Mucosa of stomach (tissue), 1 donor: ENCODE results near the gene SRCAP.

Experiments
- H3K27me3 ChIP-seq: one replicate; pipeline ENCODE4 v1.7.0; 2013; ENCODE audit warnings: mild to moderate bottlenecking, low read length; ENCODE audit not compliant: control insufficient read depth, insufficient read depth
- H3K36me3 ChIP-seq: one replicate; pipeline ENCODE4 v1.7.0; 2013; ENCODE audit warnings: low read length; ENCODE audit not compliant: control insufficient read depth, insufficient read depth
- H3K4me1 ChIP-seq: one replicate; pipeline ENCODE4 v1.7.0; 2013; ENCODE audit warnings: mild to moderate bottlenecking, low read length; ENCODE audit not compliant: control insufficient read depth, insufficient read depth
- H3K4me3 ChIP-seq: one replicate; pipeline ENCODE4 v1.7.0; 2013; ENCODE audit warnings: low read length
- H3K9ac ChIP-seq: one replicate; pipeline ENCODE4 v1.7.0; 2013; ENCODE audit warnings: mild to moderate bottlenecking, low read length, moderate library complexity
- H3K9me3 ChIP-seq: one replicate; pipeline ENCODE4 v1.7.0; 2013; ENCODE audit warnings: mild to moderate bottlenecking, low read length, moderate library complexity; ENCODE audit not compliant: control insufficient read depth
- donor health status: Pancreatic carcinoma.

The SRCAP gene

DNA sequence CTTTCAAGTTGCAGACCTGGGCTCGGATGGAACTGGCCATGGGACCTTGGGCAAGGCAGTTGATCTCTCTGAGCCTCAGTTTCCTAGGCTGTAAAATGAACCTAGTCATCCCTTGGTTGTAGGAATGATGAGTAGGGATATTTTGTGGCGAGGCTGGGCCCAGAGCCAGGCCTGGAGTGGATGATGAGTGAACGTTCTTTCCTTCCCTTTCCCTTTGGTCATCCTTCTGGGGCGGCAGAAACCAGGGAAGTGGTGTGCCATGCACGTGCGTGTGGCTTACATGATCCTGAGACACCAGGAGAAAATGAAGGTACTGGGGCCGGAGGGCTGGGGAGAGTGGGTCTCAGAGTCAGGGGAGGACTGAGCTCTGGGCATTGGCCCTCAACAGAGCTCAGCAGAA is 32.3 kb upstream of the SRCAP start:
- Histone ChIP-seq H3K9me3 (no peaks in the 10 kb centered on the region), H3K27me3 (no peaks in the 10 kb centered on the region), H3K36me3 (peaks cover 22% of the 10 kb centered on the region), H3K4me1 (no peaks in the 10 kb centered on the region), H3K9ac (no peak overlapping the region), H3K4me3 (no peak overlapping the region)

DNA sequence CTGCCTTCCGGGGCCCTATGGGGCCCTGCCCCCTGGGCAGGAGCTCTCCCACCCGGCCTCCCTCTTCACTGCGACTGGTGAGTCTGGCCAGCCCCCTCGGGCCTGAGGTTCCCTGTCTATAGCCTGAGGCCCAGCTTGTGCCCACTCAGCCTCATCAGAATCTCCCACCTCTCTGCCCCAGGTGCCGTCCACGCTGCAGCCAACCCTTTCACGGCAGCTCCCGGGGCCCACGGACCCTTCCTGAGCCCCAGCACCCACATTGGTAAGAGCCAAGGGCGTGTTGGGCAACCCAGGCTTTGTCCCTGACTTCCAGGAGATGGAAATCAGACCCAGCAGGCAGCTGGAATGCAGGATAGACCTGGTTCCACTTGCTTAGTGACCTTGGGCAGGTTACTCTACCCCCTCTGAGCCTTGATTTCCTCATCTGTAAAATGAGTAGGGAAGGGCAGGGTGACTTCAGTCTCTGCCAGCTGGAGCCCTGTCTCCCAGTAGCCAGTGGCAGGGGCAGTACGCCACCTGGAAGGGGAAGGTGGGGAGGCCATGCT is 31.5 kb upstream of the SRCAP start:
- H3K9me3 ChIP-seq = no peaks in the 10 kb centered on the region
- no peak overlapping the region for H3K4me3 ChIP-seq
- H3K9ac ChIP-seq = no peak overlapping the region
- H3K36me3 ChIP-seq = peaks cover 19% of the 10 kb centered on the region
- H3K27me3 ChIP-seq = no peaks in the 10 kb centered on the region
- H3K4me1 ChIP-seq = no peaks in the 10 kb centered on the region

DNA sequence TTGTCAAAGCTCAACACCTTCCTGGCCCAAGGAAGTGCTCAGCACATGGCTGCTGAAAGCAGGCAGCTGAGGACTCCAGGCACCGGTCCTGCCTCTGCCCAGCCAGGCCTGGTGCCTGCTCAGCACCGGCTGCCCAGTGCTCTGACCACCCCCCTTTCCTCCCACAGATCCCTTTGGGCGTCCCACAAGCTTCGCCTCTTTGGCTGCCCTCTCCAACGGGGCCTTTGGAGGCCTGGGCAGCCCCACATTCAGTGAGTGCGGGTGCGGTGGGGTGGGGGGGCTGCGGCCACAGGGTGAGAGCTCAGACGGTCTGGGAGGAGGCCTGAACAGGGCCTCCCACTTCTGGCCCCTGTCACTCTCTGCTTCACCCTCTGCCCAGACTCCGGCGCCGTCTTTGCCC is 30.6 kb upstream of the SRCAP start:
- peaks cover 19% of the 10 kb centered on the region for H3K36me3 ChIP-seq
- no peaks in the 10 kb centered on the region for H3K27me3 ChIP-seq
- H3K4me1 ChIP-seq = no peaks in the 10 kb centered on the region
- H3K9ac ChIP-seq = no peak overlapping the region
- H3K4me3 ChIP-seq = no peak overlapping the region
- no peaks in the 10 kb centered on the region for H3K9me3 ChIP-seq

DNA sequence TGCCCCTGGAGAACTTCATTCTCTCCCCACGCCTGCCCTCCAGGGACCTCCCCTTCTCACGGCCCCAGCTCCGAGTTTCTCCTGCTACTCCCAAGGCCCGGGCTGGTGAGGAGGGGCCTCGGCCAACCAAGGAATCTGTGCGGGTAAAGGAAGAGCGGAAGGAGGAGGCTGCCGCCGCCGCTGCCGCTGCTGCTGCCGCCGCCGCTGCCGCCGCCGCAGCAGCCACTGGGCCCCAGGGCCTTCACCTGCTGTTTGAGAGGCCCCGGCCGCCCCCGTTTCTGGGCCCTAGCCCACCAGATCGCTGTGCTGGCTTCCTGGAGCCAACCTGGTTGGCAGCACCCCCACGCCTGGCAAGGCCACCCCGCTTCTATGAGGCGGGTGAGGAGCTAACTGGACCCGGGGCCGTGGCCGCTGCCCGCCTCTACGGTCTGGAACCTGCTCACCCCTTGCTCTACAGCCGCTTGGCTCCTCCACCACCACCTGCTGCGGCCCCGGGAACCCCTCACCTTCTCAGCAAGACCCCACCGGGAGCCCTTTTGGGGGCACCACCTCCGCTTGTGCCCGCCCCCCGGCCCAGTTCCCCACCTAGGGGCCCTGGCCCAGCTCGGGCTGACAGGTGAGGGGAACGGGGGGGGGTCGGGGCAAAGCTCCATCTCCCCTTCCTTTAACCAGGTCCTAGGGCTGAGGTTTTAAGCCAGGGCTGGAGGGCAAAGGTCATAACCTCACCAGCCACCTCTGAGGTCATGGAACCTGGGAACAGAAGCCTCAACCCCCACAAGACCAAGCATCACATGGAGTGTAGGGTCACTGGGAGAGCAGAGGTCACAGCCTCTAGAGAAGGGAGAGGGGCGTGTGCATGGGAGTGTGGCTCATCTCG is 29.7 kb upstream of the SRCAP start:
- Histone ChIP-seq H3K9ac (no peak overlapping the region), H3K4me1 (no peaks in the 10 kb centered on the region), H3K4me3 (no peak overlapping the region), H3K27me3 (no peaks in the 10 kb centered on the region), H3K36me3 (peaks cover 19% of the 10 kb centered on the region), H3K9me3 (no peaks in the 10 kb centered on the region)

DNA sequence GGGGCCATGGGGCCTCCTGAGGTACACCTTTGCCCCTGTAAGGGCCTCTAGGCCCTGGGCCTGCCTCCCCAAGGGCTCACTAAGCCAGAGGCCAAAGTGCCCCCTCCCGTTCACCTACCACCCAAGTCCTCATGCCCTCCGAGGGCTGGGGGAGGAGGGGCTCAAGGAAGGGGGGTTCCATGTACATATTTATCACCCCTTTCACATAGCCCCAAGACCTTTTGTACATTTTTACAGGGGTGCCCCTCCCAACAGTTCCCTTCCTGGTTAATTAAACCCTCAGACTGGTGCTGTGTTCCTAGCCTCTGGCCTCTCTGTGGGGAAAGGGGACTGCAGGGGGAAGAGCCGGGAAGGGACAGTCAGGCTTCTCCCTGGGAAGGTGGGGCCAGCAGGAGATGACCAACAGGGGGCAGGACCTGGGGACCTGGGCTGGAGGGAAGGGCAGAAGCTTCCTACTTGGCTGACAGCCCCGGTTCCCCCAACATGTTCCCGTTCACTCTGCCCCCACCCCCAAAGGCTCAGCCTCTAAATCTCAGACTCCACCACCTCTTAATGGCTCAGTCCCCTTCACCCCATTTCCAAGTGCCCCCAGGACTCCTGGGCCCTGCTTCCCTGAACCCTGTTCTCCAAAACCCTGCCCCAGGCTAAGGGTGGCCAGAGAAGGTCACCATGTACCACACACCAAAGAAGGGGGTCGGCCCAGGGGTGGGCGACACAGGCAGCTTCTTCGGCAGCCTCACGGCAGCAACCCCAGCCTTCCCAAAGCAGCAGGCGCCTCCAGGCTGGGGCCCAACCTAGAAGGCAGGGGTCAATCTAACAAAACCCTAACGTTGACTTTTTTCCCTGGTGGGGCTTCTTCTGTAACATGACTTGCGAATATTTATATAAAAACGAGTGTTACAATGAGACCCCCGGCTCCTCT is 28.8 kb upstream of the SRCAP start:
- H3K9me3 ChIP-seq = no peaks in the 10 kb centered on the region
- peaks cover 15% of the 10 kb centered on the region for H3K36me3 ChIP-seq
- H3K27me3 ChIP-seq = no peaks in the 10 kb centered on the region
- no peak overlapping the region for H3K9ac ChIP-seq
- no peak overlapping the region for H3K4me3 ChIP-seq
- no peaks in the 10 kb centered on the region for H3K4me1 ChIP-seq

DNA sequence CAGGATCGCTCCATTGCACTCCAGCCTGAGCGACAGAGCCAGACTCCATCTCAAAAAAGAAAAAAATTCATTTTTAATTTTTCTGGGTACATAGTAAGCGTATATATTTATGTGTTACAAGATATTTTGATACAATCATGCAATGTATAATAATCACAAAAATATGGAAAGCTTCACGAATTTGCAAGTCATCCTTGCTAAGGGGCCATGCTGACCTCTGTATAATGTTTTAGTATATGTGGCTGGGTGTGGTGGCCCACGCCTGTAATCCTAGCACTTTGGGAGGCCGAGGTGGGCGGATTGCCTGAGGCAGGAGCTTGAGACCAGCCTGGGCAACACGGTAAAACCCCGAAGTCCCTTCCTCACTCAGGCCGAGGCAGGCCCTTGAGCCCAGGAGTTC is 23.8 kb upstream of the SRCAP start:
- no peaks in the 10 kb centered on the region for H3K36me3 ChIP-seq
- no peaks in the 10 kb centered on the region for H3K9me3 ChIP-seq
- no peaks in the 10 kb centered on the region for H3K4me1 ChIP-seq
- no peak overlapping the region for H3K4me3 ChIP-seq
- H3K27me3 ChIP-seq = no peaks in the 10 kb centered on the region
- H3K9ac ChIP-seq = no peak overlapping the region

DNA sequence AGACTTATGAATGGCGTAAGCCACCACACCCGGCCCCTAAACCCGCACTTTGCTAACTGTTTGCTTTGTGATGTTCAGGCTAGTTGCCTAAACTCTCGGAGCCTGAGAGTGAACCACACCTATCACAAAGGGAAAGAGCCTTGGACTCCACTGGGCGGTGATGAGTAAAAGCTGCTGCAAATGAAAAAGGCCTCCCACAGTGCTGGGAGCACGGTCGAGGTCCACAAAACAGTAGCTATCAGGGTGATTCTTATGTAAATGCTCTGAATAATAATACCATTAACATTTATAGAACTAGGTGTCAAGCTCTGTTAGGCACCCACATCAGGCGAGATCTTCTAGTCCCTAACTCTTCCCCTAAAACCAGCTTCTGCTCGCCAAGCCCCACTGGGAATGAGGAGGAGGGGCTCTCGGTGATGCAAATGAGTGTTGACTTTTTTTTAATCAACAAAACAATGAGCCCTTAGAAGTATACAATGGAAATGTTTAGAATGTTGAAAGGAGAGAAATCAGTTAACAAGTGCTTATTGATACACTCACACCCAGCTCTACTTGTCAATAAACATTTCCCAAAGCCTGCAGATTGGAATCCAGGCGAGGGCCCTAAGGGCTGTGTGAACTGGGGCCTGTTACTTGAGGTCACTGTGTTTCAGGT is 20.9 kb upstream of the SRCAP start:
- no peaks in the 10 kb centered on the region for H3K9me3 ChIP-seq
- no peaks in the 10 kb centered on the region for H3K36me3 ChIP-seq
- H3K9ac ChIP-seq = no peak overlapping the region
- no peak overlapping the region for H3K4me3 ChIP-seq
- H3K27me3 ChIP-seq = no peaks in the 10 kb centered on the region
- no peaks in the 10 kb centered on the region for H3K4me1 ChIP-seq

DNA sequence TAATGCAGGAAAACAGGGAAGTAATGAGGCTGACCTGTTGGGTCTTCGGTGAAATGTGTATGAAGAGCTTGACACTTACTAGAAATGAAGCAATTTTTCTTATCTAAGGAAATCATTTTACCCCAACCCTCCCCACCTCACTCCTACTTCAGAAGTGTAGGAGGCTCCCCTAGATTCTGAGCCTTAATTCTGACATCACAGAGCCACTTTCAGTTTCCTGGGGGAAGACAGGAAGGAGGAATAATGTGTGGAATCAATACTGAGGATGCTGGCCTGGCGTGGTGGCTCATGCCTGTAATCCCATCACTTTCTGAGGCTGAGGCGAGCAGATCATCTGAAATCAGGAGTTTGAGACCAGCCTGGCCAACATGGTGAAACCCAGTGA is 20.4 kb upstream of the SRCAP start:
- Histone ChIP-seq H3K27me3 (no peaks in the 10 kb centered on the region), H3K36me3 (no peaks in the 10 kb centered on the region), H3K4me3 (no peak overlapping the region), H3K9me3 (no peaks in the 10 kb centered on the region), H3K4me1 (no peaks in the 10 kb centered on the region), H3K9ac (no peak overlapping the region)

DNA sequence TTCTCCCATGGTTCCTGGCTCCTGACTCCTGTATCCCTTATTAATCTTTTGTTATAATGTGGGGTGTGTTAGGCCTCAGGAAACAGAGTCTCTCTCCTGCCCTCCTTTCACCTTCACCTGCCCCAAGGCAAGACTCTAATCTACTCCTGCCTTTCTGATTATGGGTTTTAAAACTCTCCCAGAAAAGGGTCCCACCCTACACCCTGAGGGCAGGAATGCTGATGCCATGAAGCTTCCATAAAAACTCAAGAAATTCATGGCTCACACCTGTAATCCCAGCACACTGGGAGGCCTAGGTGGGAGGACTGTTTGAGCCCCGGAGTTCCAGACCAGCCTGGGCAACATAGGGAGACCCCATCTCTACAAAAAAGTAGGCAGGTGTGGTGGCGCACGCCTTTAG is 18.6 kb upstream of the SRCAP start:
- H3K36me3 ChIP-seq = no peaks in the 10 kb centered on the region
- no peaks in the 10 kb centered on the region for H3K4me1 ChIP-seq
- no peak overlapping the region for H3K4me3 ChIP-seq
- H3K9me3 ChIP-seq = no peaks in the 10 kb centered on the region
- no peak overlapping the region for H3K9ac ChIP-seq
- H3K27me3 ChIP-seq = no peaks in the 10 kb centered on the region

DNA sequence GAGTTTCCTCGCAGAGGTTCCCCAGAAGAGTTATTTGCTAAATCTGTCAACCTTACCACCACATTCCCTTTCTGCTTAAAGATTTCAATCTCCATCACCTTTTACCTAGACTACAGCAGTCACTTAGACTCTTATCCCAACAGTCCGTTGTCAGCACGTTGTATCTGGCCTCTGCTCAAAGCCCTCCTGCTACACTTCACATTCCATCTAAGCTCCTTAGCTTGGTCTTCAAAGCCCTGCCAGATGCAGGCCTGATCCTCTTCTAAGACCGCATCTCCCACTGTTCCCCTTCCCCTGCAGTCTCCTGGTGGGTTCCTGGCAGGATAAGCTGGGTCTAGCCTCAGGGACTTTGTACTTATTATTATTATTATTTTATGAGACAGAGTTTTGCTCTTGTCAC is 10.3 kb upstream of the SRCAP start:
- Histone ChIP-seq H3K4me1 (no peaks in the 10 kb centered on the region), H3K4me3 (no peak overlapping the region), H3K36me3 (no peaks in the 10 kb centered on the region), H3K9ac (no peak overlapping the region), H3K9me3 (no peaks in the 10 kb centered on the region), H3K27me3 (no peaks in the 10 kb centered on the region)

DNA sequence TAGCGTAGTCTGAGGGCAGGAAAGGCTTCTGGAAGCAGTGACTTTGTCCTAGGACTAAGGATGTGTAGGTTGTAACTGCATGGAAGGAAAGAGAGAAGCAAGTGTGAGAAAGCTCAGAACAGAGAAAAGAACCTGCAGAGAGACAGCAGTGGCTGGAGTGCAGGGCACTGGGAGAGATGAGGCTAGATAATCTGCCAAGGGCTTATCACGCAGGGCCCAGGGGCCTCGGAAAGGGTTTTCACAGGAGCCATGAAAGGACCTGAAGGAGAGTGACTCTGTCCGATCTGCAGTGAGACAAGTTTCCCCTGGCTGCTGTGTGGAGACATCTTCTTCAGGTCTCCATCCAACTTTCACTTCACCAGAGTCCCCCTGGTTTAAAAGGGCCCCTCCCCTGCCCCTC is 7.1 kb upstream of the SRCAP start:
- Histone ChIP-seq H3K4me3 (no peak overlapping the region), H3K36me3 (no peaks in the 10 kb centered on the region), H3K9ac (no peak overlapping the region), H3K9me3 (no peaks in the 10 kb centered on the region), H3K4me1 (no peaks in the 10 kb centered on the region), H3K27me3 (no peaks in the 10 kb centered on the region)
